ENCODE results near the gene VPS41.

The VPS41 gene

DNA sequence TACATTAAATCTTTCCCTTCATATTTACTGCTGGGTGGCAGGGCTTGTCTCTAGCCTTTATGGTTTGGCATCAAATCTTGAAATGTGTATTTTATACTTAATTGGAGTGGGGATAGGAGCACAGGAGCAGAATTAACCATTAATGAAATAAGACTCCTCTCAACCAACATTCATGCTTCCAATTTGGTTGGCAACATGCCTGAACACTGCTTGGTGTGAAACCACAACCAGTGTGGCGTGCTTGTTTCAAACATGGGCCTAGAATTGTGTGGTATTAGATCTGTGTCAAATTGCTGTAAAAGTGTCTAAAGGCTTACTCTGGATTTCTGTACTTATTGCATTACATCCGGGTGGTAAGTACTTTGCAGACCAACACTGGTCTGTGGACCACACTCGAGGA, 25.1 kb upstream of the VPS41 start:
- DNase-seq (ENCODE audit: low spot score), result no peak
- CTCF ChIA-PET, result interaction anchor here (0.7 kb wide), 1 partner anchor 558 kb away, joined by 3 read pairs; no protein-coding TSS in a partner anchor
- TF ChIP-seq, protein P1, sequence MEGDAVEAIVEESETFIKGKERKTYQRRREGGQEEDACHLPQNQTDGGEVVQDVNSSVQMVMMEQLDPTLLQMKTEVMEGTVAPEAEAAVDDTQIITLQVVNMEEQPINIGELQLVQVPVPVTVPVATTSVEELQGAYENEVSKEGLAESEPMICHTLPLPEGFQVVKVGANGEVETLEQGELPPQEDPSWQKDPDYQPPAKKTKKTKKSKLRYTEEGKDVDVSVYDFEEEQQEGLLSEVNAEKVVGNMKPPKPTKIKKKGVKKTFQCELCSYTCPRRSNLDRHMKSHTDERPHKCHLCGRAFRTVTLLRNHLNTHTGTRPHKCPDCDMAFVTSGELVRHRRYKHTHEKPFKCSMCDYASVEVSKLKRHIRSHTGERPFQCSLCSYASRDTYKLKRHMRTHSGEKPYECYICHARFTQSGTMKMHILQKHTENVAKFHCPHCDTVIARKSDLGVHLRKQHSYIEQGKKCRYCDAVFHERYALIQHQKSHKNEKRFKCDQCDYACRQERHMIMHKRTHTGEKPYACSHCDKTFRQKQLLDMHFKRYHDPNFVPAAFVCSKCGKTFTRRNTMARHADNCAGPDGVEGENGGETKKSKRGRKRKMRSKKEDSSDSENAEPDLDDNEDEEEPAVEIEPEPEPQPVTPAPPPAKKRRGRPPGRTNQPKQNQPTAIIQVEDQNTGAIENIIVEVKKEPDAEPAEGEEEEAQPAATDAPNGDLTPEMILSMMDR (conservative IDR thresholded peaks at IDR 0.05; ENCODE audit: low read depth), result no peak
- H3K27ac ChIP-seq, result no peak overlapping the region
- POLR2A ChIA-PET (ENCODE audit: low non-redundant PET), result no interaction called here

DNA sequence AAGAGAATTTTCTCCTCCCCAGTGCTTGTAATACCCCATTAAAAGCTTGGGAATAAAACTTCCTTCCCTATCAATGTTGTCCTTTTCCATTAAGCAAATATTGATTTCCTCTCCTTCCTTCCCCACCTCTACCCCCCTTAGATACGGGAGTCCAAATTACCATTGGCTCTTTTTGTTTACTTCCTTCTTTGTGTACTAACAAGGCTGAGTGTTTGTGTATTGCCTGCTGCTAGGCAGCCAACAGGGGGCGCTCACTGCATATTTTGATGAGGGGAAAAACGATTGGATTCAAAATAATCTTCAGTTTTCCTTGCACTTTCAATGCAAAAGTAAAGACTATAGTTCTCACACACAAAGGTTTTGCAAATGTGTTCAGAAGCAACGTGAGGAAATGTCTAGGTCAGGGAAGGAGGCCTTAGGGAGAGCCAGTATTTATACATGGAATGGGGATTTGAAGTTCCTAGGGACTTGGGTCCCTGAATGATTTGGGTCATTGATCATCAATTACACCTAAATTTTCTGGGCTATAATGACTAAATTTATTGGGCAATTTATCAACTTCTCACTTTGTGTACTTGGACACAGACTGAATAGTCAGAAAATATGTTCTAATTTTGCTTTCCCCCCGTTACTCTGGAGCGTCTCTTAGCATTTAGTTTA, 23.6 kb upstream of the VPS41 start:
- POLR2A ChIA-PET (ENCODE audit: low non-redundant PET), result no interaction called here
- CTCF ChIA-PET, result interaction anchor here (0.6 to 1.1 kb wide), 12 partner anchors 19 to 533 kb away, joined by 3 to 6 read pairs (median 4); partner anchors contain the start of gene VPS41
- H3K27ac ChIP-seq, result no peak overlapping the region
- TF ChIP-seq, protein P1 (conservative IDR thresholded peaks at IDR 0.05; ENCODE audit: low read depth), result peak; percentile 94
- DNase-seq (ENCODE audit: low spot score), result peak; percentile 34

DNA sequence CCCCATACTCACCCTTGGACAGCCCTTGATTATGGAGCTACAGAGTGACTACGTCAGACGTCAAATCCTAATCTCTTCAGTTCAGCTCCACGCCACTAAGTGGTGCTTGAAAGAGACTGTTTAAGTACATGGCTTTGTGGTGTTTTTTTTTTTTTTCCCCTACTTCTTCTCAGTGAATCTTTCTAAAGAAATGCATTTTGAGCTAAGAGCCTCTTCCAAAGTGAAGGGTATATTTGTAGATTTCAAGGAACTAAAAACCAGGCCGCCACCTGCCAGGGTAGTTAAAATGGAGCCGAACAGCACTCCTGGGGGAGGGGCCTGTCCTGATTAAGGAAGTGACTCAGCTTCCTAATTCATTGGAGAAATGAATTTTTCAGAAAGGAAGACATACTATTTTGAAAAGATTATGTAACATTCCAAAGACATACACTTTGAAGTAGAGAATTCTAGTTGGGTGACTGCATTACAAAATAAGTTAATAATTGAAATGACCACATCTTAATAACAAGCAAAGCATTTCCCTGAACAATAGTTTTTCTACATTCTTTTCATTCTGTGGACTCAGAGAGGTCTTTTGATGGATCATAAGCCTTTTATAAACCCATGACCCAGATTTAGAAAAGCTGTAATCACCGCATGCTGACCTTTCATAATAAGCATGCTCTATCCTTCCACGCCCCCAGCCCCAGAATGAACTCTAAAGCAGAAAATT, 20.6 kb upstream of the VPS41 start:
- ChIA-PET POLR2A (ENCODE audit: low non-redundant PET) (no interaction called here), CTCF (interaction anchor here (0.6 kb wide), 2 partner anchors 134 to 568 kb away, joined by 3 to 4 read pairs; no protein-coding TSS in a partner anchor)
- TF ChIP-seq, protein P1 (conservative IDR thresholded peaks at IDR 0.05; ENCODE audit: low read depth), result no peak
- H3K27ac ChIP-seq, result no peak overlapping the region
- DNase-seq (ENCODE audit: low spot score), result no peak

DNA sequence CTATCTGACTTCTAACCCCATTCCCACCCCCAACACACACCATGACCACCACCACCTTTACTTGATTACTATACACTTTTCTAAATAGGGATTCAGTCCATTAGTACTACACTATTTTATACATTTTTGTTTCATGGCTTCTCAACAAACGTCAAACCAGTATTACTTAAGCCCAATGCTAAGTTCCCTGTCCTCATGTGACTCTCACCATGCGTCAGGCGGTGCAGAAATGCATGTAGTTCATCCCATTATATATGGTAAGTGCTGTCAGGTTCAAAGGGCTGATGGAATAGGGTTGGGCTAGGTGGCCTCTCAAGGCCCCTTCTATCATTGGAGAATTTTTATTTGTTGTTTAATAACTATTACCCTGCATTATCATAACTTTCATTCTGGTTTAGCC, 19.5 kb upstream of the VPS41 start:
- ChIA-PET CTCF (interaction anchor here (0.6 kb wide), 1 partner anchor 205 kb away, joined by 5 read pairs; no protein-coding TSS in a partner anchor), POLR2A (ENCODE audit: low non-redundant PET) (no interaction called here)
- no peak for DNase-seq (ENCODE audit: low spot score)
- no peak overlapping the region for H3K27ac ChIP-seq
- TF ChIP-seq, protein P1 (conservative IDR thresholded peaks at IDR 0.05; ENCODE audit: low read depth), result no peak

DNA sequence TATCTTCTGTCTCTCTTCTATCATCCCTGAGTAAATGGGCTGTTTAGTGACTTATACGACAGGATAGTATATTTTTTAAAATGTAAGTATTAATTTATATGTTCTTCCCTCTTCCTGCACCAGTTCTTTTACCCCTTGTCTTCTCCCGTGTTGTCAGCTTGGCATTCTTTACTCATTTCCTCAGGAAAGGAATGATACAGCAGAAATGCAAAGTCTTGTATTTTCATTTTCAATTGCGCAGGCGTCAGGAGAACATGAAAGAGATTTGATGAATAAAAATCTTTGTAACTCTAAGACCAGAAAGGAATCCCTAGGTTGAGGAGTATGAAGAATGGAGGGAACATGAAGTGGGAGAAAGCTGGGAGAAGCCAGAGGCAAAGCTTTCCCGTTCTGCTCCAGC, 18.8 kb upstream of the VPS41 start:
- no peak overlapping the region for H3K27ac ChIP-seq
- no peak for DNase-seq (ENCODE audit: low spot score)
- TF ChIP-seq, protein P1 (conservative IDR thresholded peaks at IDR 0.05; ENCODE audit: low read depth), result no peak
- CTCF ChIA-PET, result no interaction called here
- POLR2A ChIA-PET (ENCODE audit: low non-redundant PET), result no interaction called here

DNA sequence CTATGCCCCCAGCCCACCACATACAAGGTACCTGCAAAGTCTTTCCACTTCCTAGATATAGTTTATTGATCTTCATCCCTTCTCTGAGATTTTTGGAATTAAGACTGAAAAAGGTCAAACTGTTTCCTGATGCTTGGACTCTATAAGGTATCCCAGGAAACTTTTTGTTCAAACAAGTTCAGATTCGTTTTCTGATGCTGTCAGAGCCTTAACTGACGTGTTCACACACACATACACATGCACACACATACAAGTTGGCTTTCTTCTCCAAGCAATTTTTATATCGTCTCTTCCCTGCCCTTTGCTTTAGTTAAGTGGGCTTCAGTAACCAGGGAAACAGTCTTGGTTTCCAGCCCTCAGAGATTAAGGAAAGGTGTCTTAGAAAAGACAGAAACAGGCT, 11.7 kb upstream of the VPS41 start:
- TF ChIP-seq, protein P1 (conservative IDR thresholded peaks at IDR 0.05; ENCODE audit: low read depth), result no peak
- ChIA-PET POLR2A (ENCODE audit: low non-redundant PET) (no interaction called here), CTCF (no interaction called here)
- H3K27ac ChIP-seq, result no peak overlapping the region
- no peak for DNase-seq (ENCODE audit: low spot score)

Data from RWPE1 (cell line).